ENCODE results near the gene PPP2R3B.
"Not testable (repeated sequence)": the region's sequence is repeated elsewhere in the genome, so short reads cannot be mapped to it uniquely, and the experiment has no call there.

The PPP2R3B gene

GRCh38 chrX:318739-319578 lies 67.7 kb downstream of the PPP2R3B start, which contains the start of gene GTPBP6:
GTPBP6 (minus strand) TSS chrX:318796; CDS start chrX:318787, 9 bp downstream.
- DNase-seq (ENCODE audit: low read depth), result peak; percentile 99

DNA sequence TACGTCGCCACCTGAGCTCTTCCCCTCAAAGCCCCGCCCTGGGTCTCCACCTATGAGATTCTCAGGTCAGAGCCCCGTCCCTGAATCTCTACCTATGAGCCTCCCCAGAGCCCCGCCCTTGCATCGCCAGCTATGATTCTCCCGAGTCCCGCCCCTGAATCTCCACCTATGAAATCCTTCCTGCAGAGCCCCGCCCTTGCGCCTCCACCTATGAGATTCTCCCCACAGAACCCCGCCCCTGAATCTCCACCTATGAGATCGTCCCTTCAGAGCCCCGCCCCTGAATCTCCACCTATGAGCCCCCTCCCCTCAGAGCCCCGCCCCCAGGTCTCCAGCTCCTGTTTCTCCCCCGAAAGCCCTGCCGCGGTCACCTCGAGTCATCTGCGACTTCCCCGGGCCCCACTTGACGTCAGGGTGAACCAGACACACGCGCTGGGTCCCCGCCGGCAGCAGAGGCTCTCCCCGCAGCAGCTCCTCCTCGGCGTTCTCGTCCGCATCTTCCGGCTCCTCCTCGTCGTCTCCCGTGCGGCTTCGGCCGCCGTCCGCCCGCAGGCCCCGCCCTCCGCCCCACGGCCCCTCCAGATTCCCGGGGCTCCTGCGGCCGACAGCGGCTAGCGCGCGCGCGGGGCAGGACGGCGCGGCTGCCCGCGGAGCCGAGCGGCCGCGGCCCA lies 68.5 kb downstream of the PPP2R3B start:
- DNase-seq (ENCODE audit: low read depth), result peak; percentile 88

- DNase-seq (ENCODE audit: low read depth), result no peak
These were observed 69.2 kb downstream of the PPP2R3B start for GRCh38 chrX:317424-318067.

DNA sequence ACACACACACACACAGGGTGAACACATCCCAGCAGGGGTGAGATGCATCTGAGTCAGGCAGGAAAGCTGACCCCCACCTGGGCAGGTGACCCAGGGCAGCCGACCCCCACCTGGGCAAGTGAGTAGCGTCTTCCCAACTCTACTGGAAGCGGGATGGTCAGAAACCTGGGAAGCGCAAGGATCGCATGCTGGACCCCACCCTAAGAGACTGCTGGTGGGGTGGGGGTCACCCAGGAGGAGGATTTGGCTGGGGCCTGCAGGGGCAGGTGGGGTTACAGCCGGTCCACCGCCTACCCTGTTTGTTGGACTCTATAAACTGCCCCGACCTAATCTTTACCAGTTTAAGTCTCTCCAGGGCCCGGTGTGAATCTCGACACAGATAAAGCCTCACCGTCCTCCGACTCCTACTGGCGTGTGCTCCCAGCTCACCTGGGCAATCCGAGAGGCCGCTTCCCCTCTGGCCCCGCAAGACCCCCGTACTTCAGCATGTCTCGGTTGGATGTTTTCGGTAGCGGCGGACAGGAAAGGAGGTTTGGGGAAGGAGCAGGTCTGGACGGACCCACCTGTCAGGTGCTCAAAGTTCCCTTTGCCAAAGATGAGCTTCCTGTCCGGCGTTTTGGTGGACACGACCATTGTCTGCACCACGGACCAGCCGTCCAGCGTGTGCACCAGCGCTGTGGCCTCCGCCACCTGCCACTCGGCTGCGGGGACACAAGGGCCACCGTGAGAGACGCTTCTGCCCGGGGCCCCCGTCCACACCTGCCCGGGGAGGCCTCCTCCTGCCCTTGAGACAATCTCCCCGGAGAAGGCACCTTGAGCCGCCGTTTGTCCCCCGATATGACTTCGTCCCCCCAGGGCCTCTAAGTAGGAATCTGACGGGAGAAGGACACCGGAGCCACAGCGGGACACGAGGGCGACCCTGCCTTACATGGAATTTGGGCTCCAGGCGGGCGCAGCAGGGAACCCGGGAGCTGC lies 70.1 kb downstream of the PPP2R3B start:
- DNase-seq (ENCODE audit: low read depth), result no peak

DNA sequence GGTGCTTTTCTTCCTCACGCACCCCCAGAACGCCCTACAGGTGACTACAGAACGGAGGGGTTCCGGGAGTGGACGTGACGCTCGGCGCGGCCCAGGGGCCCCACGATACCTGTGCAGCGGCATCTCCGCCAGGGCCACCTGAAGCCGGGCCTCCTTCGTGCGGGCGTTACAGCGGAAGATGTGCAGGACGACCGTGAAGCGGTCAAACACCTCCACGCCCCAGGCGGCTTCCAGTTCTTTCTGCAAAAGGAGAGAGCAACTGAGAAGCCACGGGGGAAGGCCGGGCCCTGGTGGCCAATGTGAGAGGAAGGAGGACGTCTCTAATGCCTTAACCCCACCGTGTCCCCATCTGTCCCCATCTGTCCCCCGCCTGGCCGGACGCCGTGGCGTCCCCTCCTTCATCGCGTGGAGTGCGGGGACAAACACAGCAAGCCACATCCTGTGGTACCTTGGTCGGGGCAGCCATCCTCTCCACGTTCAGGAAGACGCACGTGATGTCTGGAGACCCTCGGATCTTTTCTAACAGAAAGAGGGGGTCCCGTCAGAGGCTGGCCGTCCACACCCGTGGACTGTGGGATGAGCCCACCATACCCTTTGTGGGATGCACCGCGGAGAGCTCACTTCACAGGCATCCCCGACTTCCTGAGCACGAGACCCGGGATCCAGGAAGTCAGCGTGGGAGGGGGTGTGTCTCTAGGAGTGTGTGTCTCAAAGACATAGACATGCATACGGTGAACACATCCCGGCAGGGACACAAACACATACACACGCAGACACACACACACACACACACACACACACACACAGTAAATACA lies 71.7 kb downstream of the PPP2R3B start:
- no peak for DNase-seq (ENCODE audit: low read depth)

DNA sequence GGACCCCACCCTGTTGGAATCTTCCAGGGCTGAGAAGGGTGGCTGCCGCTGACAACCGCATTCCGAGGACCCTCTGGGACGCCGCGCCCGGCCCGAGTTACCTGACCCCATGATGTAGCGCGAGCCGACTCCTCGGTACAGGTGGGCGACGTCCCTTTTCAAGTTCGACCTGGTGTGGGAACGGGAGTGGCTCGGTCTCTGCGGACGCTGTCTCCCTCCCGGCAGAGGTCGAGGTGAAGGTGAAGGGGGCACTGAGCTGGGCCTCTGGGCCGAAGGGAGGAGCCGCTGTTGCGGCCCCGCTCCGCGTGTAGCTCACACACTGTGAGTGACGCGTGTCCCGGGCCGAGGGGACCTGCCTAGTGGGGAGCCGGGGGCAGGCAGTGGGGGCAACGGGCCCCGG lies 72.7 kb downstream of the PPP2R3B start:
- DNase-seq (ENCODE audit: low read depth), result no peak

DNA sequence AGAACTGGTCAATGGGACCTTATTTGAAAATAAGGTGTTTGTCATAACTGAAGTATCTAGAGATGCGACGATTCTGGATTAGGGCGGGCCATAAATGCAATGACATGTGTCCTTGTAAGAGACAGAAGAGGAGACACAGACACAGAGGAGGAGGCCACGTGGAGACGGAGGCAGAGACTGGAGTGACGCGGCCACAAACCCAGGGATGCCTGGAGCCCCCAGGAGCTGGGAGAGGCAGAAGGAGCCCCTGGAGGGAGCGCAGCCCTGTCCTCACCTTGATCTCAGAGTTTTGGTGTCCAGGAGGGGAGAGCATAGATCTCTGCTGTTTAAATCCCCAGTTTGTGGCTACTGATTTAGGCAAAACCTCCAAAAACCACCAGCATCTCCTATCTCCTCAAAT lies 73.2 kb downstream of the PPP2R3B start:
- DNase-seq (ENCODE audit: low read depth), result no peak

DNA sequence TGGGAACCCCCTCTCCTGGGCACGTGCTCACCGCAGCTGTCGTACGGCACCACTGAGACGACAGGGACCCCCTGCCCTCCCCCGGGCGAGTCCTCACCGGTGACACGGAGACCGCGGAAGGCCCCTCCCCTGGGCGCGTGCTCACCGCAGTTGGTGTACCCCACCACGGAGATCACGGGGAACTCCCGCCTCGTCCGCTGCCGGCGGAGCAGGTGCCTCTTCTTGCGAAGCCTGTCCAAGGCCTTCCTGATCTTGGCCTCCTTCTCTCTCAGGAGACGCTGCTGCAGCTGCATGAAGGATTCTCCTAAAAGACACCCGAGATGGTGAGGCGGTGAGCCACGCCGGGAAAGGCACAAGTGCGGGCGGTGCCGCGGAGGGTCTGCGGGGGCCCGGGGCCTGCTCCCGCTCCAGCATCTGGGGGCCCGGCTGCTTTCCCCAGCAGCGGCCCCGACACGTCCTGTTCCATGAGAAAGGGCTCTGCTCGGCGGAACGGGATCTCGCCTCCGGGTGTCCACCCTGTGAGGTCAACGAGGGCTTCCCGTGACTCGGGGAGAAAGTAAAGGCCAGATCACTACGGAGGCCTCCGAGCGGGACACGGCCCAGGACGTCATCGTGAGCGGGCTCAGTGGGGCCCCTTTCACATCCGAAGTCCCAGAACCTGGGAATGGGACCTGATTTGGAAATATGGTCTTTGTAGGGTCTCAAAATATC lies 73.9 kb downstream of the PPP2R3B start:
- no peak for DNase-seq (ENCODE audit: low read depth)

DNA sequence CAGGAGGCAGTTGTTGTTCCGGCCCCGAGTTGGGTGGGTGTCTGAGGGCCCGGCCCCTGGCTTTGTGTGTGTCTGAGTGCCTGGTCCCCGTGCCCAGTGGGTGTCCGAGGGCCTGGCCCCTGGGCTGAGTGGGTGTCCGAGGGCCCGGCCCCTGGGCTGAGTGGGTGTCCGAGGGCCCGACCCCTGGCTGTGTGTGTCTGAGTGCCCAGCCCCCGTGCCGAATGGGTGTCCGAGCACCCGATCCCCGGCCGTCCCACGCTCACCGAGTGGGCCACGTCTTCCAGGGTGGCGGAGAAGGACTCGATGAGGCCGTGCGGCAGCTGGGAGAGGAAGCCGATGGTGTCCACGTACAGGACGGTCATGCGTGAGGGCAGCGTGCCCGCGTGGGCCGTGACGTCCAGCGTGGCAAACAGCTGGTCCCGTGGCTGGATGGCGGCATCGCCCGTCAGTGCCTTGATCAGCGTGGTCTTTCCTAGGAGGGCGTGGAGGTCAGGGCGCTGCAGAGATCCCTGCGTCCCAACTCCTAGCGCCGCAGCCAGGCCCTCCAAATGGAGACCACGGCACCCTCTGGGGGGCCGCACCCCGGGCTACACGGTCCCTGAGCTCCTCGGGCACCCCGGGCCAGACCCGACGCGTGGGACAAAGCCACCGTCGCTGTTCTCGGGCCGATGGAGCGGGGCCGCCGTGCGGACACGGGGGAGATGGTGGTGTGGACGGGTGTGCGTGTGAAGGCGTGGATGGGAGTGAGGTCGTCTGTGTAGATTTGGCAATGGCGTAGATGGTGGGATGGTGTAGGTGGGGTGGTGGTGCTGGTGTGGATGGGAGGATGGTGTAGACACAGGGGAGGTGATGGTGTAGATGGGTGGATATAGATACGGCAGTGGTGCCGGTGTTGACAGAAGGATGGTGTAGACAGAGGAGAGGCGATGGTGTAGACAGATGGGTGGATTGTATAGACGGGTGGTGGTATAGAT lies 75.3 kb downstream of the PPP2R3B start:
- no peak for DNase-seq (ENCODE audit: low read depth)

GRCh38 chrX:310621-311155 lies 76.0 kb downstream of the PPP2R3B start:
- no peak for DNase-seq (ENCODE audit: low read depth)

DNA sequence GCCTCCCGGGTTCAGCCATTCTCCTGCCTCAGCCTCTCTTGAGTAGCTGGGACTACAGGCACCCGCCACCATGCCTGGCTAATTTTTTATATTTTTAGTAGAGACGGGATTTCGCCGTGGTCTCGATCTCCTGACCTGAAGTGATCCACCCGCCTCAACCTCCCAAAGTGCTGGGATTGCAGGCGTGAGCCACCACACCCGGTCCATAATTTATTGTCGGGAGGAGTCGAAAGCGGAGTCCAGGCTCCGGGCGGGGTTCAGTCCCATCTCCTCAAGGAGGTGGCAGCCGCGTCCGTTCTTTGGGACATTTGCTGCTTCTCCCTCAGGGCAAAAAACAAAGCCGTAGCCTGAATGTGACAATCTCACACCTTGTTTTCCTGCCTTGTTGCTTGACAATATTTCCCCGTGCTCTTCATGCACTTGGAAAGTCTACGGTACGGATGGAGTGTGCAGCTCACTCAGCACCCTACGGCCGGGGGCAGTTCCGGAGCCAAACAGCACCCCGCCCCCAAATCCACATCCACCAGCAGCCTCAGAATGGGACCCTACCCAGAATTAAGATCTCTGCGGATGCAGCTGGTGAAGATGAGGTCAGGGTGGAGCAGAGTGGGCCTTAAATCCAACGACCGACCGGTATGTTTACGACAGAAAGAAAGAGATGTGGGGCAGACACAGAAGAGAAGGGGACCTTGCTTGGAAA lies 77.7 kb downstream of the PPP2R3B start:
- DNase-seq (ENCODE audit: low read depth), result no peak

DNA sequence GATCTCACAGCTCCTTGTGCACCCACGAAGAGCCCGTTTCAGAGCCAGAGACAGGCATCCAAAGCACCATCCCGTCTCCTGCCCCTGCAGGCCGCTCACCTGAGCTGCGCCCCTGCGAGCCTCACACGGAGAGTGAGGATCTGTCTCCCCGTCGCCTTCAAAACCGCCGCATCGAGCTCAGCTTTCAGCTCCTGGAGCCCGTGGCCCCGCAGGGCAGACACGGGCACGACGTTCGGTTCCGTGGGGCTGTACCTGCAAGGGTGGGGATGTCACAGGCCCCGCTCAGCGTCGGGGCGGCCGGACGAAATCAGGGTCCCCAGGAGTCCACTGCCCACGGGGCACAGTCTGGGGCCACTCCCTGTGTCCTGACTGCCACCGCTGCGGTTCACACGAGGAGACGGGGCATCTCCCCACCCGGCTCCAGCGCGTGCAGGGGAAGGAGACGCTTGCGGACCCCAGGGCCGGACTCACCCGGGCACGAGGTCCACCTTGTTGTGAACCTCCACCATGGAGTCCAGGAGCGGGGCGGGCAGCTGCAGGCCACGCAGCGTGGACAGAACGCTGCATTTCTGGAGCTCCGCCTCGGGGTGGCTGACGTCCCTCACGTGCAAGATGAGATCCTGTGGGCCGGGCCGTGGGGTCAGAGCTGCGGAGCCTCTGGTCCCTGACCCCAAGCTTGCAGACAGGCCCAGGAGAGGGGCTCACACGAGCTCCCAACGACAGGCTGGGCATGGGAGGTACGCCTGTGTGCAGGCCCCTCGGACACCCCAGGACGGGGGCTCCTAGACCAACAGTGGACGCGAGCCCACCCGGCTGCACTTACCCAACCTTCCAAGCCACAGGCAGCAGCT lies 79.2 kb downstream of the PPP2R3B start:
- DNase-seq (ENCODE audit: low read depth), result no peak

- DNase-seq (ENCODE audit: low read depth), result not testable (repeated sequence)
These were observed 80.0 kb downstream of the PPP2R3B start for GRCh38 chrX:306614-307251.

- DNase-seq (ENCODE audit: low read depth), result not testable (repeated sequence)
These were observed 80.7 kb downstream of the PPP2R3B start for GRCh38 chrX:305781-306613.

DNA sequence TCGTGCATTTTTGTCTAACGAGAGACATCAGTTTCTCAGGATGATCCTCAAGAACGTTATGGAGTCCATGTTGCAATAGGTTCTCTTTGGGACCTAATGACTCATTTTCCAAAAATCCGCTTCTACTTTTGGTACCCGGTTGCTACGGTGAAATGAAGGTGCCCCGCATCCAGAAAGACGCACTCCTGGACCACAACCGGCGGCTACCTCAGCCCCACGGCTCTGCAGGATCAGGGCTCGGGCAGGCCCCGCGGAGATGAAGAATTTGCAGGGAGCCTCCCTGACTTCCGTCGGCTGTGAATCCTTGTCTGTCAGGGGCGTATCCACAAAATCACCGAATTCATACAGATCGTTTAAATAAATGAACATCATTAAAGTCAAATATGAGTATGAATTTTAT lies 83.7 kb downstream of the PPP2R3B start:
- DNase-seq (ENCODE audit: low read depth), result no peak

GRCh38 chrX:300334-300733 lies 86.4 kb downstream of the PPP2R3B start:
- DNase-seq (ENCODE audit: low read depth), result no peak

Data from activated T-helper 1 cell treated with Interleukin-2 at 50 U/mL for 16 hours (primary cell).